NT2/D1 (cell line): ENCODE results near the gene DUSP16.

Source experiments
- YY1 ChIP-seq: IDR thresholded peaks from 2 replicates; pipeline ENCODE4 v1.6.1; 2011; ENCODE audit not compliant: insufficient read length, insufficient read depth
- ZNF274 ChIP-seq: IDR thresholded peaks from 2 replicates; pipeline ENCODE4 v1.6.1; 2011; ENCODE audit warnings: mild to moderate bottlenecking, low read depth, low read length

GRCh38 chr12:12585115-12585863, 22.6 kb upstream of the DUSP16 start:
- TF ChIP-seq YY1 (no peak), ZNF274 (no peak)
